ENCODE data around the gene RALGPS1. TPM values are rescaled to one million over a fixed set of nuclear protein-coding genes. Genes with fewer than 3 reads are reported as not detected.

The RALGPS1 gene
- total and polyA plus RNA-seq, 2 of the 13 experiments (the other 11 are each of a cell fraction or from before 2014, with no cell fraction given) = 3.7 to 6.5 TPM

GRCh38 chr9:127007638-127008037, 93.1 kb downstream of the RALGPS1 start (continued):
- TF ChIP-seq ZHX2 (IDR thresholded peaks at IDR 0.05; ENCODE audit: low read depth) (no peak), ZHX2 (CRISPR knock-in tag; IDR thresholded peaks at IDR 0.05; ENCODE audit: borderline replicate concordance) (no peak)

- Histone ChIP-seq H3K27me3 (ENCODE audit: control insufficient read depth in 1 of 2, insufficient read depth in 2 of 2, low read length in 2 of 2) (no peaks in the 10 kb centered on the region), H4K20me1 (ENCODE audit: insufficient read depth, low read length) (no peaks in the 10 kb centered on the region), H3K79me2 (ENCODE audit: insufficient read depth, low read length) (no peaks in the 10 kb centered on the region), H3K9me3 (ENCODE audit: low read length) (no peaks in the 10 kb centered on the region), H3K27ac (ENCODE audit: extremely low read length, insufficient read depth, low read length) (no peak overlapping the region), H3K4me2 (ENCODE audit: low read depth, low read length) (no peak overlapping the region), H2AFZ (ENCODE audit: low read length) (no peak overlapping the region), H3K4me1 (ENCODE audit: insufficient read depth, low read length) (no peaks in the 10 kb centered on the region), H3K9ac (ENCODE audit: insufficient read depth, low read depth, low read length) (no peak overlapping the region), H3K4me3 (replicated peaks in 1 of 3; ENCODE audit: insufficient read depth in 1 of 3, low read depth in 2 of 3, low read length in 3 of 3) (no peak overlapping the region), H3K36me3 (replicated peaks in 1 of 2; ENCODE audit: control insufficient read depth in 1 of 2, insufficient read depth in 2 of 2, low read length in 2 of 2) (no peaks in the 10 kb centered on the region)
- in situ Hi-C loops (cut with HindIII; ENCODE audit: extremely low pct_ligation_motif_present, low pct_unique_long_range_greater_than_20kb) (no loop called here), intact Hi-C loops (cut with micrococcal nuclease; ENCODE audit: unreplicated experiment) (no loop called here)
- DNase-seq (ENCODE audit: low spot score) (no peak), FAIRE-seq (no peak), ATAC-seq (no peak)
- ChIA-PET CTCF (ENCODE audit: low intra/inter-chr PET ratio, low total read pairs) (no interaction called here), POLR2A (no interaction called here)
- BruUV-seq (replicated peaks) = no TSS peak
- 71% methylated on average over 1 of the region's 1 CpG for WGBS (ENCODE audit: low lambda C conversion rate)
- TF ChIP-seq TBP (CRISPR knock-in tag; IDR thresholded peaks at IDR 0.05) (no peak), SETDB1 (CRISPR knock-in tag; IDR thresholded peaks at IDR 0.05; ENCODE audit: borderline replicate concordance) (no peak), SAP130 (CRISPR knock-in tag; IDR thresholded peaks at IDR 0.05; ENCODE audit: low read depth) (no peak), SNAPC5 (CRISPR knock-in tag; IDR thresholded peaks at IDR 0.05; ENCODE audit: borderline replicate concordance) (no peak), LRRFIP1 (CRISPR knock-in tag; conservative IDR thresholded peaks at IDR 0.05) (no peak), RBM22 (optimal IDR thresholded peaks at IDR 0.05; ENCODE audit: low read length) (no peak), ZNF782 (CRISPR knock-in tag; IDR thresholded peaks at IDR 0.05; ENCODE audit: borderline replicate concordance) (no peak), TOE1 (CRISPR knock-in tag; IDR thresholded peaks at IDR 0.05) (no peak), ZNF776 (CRISPR knock-in tag; IDR thresholded peaks at IDR 0.05) (no peak)
Measured at GRCh38 chr9:127008076-127008475, 93.5 kb downstream of the RALGPS1 start.

Measured in HepG2 (cell line).